ENCODE data around the gene RHOU.

The RHOU gene

DNA sequence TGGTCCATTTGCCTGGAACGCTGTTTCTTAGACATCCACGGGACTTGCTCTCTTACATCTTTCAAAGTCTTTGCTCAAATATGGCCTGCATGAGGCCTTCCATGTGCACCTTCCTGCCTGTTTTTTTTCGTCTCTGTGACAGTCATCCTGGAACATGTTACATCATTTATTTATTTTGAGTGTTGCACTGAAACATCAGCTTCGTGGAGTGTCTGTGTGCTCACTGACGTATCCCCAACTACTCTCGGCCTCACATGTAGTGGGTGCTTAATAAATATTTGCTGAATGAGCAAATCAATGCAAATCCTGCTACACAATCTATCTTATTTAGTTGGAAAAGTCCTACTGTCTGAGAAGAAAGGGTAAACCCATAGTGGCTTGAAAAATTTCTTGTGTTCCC lies 11.4 kb upstream of the RHOU start:
- Histone ChIP-seq H3K9ac (ENCODE audit: low read depth, low read length) (no peak overlapping the region), H3K9me3 (ENCODE audit: control insufficient read depth, insufficient read depth, low read length) (no peaks in the 10 kb centered on the region), H3K36me3 (ENCODE audit: insufficient read depth, low read length) (no peaks in the 10 kb centered on the region), H3K4me1 (ENCODE audit: insufficient read depth, low read length) (peaks cover 12% of the 10 kb centered on the region)

DNA sequence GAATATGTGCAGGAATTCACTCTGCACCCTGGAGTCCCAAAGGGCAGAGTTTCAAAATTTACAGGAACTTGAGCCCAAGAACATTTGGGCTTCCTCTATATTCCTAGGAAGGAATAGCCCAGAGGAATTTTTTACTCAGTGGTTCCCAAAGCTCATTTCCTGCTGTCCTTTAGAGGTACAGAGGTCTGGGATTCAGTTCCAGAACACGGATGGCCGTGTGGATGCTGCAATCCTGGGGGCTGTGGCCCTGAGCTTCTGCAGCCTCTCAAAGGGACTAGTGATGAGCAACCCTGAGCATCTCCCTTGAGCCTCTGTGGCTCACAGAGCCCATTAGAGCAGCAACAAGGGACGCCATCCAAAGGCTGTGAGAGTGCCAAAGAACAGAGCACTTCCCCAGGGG lies 10.1 kb upstream of the RHOU start:
- no peaks in the 10 kb centered on the region for H3K36me3 ChIP-seq (ENCODE audit: insufficient read depth, low read length)
- H3K9ac ChIP-seq (ENCODE audit: low read depth, low read length): no peak overlapping the region
- no peaks in the 10 kb centered on the region for H3K9me3 ChIP-seq (ENCODE audit: control insufficient read depth, insufficient read depth, low read length)
- H3K4me1 ChIP-seq (ENCODE audit: insufficient read depth, low read length): peaks cover 12% of the 10 kb centered on the region

DNA sequence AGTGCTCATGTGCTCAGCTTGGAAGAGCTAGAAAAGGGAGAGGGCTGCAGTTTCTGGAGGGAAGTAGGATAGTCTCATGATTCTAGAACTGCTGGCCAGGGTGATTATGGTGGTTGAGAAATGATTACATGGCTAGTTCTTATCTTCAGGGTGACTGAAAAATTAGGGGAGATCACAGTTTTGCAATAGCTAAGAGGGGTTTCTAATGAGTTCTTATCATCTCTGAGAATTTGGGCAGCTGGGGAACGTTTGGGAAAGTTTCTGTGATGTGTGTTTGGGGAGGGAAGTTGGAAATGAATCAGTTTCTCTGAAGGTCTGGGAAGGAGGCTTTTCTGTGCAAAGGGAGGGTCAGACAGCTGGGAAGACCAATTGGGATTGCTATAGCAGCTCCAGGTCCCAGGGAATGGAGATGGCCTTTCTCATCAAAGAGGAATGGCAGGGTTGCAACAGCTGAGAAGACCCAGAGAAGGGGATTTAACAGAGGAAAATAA lies 7.6 kb upstream of the RHOU start:
- Histone ChIP-seq H3K9me3 (ENCODE audit: control insufficient read depth, insufficient read depth, low read length) (no peaks in the 10 kb centered on the region), H3K9ac (ENCODE audit: low read depth, low read length) (no peak overlapping the region)

DNA sequence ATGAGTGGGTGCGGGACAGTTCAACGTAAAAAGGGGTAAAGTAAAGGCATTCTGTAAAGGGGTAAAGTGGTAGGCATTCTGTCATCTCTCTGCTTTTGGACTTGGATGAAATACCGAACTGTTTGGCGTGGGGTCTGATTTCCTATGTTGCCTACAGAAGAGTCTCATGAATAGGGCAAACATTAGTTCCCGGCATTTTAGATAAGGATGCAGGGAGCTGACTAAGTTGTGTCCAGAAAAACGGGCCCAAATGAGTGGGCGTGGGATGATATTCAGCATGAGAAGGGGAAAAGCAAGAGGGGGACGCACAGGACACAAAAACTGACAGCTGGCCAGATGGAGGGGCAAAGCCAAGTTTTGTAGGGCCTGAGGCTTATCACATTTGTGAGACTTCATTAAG lies 2.9 kb upstream of the RHOU start:
- Histone ChIP-seq H3K36me3 (ENCODE audit: insufficient read depth, low read length) (no peaks in the 10 kb centered on the region), H3K4me1 (ENCODE audit: insufficient read depth, low read length) (0 out of 2 replicates have a peak, but pooled peaks cover 6% of the 10 kb centered on the region), H3K9ac (ENCODE audit: low read depth, low read length) (no peak overlapping the region), H3K9me3 (ENCODE audit: control insufficient read depth, insufficient read depth, low read length) (no peaks in the 10 kb centered on the region)

More for the DNA sequence above, 7.6 kb upstream of the RHOU start:
- H3K4me1 ChIP-seq (ENCODE audit: insufficient read depth, low read length): peaks cover 12% of the 10 kb centered on the region
- no peaks in the 10 kb centered on the region for H3K36me3 ChIP-seq (ENCODE audit: insufficient read depth, low read length)

DNA sequence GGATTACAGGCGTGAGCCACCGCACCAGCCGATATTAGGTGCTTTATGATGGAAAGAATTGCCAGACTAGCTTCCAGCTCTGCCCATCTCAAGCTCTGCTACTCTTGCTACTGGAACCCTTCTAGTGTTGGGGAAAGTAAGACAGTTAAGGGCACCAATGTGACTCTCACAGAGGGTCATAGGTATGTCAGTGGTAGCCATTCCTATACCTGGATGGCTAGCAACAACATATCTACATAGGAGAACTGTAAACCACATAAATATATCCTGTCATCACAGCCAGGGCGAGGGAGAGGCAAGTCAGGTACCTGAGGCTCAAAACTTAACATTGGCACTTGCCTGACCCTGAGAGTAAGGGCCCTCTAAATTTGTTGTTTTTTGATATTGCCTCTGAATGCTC lies 1.7 kb upstream of the RHOU start:
- H3K9me3 ChIP-seq (ENCODE audit: control insufficient read depth, insufficient read depth, low read length): no peaks in the 10 kb centered on the region
- H3K9ac ChIP-seq (ENCODE audit: low read depth, low read length): no peak overlapping the region
- H3K36me3 ChIP-seq (ENCODE audit: insufficient read depth, low read length): no peaks in the 10 kb centered on the region; the same call in 1 of the 2 replicates
- H3K4me1 ChIP-seq (ENCODE audit: insufficient read depth, low read length): 0 out of 2 replicates have a peak, but pooled peaks cover 8% of the 10 kb centered on the region

DNA sequence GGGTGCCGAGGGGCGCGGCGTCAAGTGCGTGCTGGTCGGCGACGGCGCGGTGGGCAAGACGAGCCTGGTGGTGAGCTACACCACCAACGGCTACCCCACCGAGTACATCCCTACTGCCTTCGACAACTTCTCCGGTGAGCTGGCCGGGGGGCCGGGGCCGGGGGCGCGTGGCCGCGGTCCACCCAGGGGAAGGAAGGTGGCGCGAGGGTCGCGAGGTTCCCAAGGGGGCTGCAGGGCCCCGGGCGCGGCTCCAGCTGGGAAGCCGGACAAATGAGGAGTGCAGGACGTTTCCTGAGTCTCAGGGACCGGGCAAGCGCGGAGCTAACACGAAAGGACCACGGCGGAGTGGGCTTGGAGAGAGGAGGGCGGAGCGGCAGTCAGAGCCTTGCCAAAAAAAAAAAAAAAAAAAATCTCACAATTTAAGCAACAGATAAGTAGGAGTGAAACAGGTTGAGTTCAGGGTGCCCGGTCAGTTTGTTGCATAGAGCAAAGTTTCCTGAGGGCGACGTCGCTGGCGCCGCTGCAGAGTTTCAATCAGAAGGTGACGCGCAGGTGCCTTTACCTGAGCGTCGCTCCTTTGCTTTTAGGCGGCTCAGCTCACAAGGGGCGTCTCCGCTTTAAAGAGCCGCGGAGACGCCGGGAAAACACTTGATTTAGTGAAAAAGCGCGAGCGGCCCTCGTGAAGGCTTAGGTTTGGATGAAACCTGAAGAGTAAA lies 750 bp downstream of the RHOU start:
- Histone ChIP-seq H3K9me3 (ENCODE audit: control insufficient read depth, insufficient read depth, low read length) (no peaks in the 10 kb centered on the region), H3K9ac (ENCODE audit: low read depth, low read length) (peak overlapping the region; percentile 75), H3K36me3 (ENCODE audit: insufficient read depth, low read length) (no peaks in the 10 kb centered on the region; the same call in 1 of the 2 replicates), H3K4me1 (ENCODE audit: insufficient read depth, low read length) (0 out of 2 replicates have a peak, but pooled peaks cover 8% of the 10 kb centered on the region)

DNA sequence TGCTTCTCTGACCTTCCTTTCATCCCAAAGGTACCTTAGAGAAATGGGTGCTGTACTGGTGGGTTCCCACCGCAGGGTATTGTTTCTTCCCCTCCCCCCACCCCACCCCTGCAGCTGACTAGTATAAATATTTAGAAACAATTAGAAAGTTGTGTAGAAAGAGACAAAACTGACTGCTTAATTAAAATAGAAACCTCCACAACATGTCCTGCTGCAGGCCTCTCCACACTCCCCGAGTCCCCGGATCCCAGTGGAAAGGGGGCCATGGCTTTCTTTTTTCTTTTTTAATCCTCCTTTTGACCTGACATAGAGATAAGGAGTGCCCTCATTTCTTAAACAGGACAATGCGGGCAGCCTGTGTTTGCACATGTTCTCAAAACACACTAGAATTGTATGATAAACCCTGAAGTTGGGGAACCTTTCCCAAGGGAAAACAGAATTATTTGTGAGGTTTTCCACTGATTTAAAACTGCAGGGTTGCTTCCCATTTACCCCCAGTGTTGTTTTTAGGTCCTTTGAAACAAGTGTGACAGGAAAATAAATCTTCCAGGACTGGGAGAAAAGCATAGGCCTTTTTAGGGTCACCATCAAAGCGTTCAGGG lies 1.7 kb downstream of the RHOU start:
- H3K4me1 ChIP-seq (ENCODE audit: insufficient read depth, low read length): 0 out of 2 replicates have a peak, but pooled peaks cover 8% of the 10 kb centered on the region
- peak overlapping the region; percentile 75 for H3K9ac ChIP-seq (ENCODE audit: low read depth, low read length)
- no peaks in the 10 kb centered on the region for H3K9me3 ChIP-seq (ENCODE audit: control insufficient read depth, insufficient read depth, low read length)
- no peaks in the 10 kb centered on the region; the same call in 1 of the 2 replicates for H3K36me3 ChIP-seq (ENCODE audit: insufficient read depth, low read length)

DNA sequence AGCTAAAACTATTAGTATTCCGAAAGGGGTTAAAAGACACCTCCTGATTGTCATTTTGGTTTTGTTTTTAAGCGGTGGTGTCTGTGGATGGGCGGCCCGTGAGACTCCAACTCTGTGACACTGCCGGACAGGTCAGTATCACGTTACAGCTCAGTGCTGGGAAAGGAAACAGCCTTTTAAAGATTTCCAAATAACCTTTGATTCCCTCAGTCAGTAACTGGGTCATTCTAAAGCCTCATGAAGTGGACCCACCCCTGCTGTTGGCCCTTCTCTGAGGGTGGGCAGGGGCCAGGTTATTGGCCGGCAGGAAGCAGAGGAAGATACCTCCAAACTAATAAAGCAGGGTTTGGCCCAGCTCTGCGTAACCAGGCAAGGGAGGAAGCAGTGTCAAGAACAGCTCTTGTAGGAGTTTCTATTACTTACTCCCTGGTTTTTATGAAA lies 2.3 kb downstream of the RHOU start:
- Histone ChIP-seq H3K4me1 (ENCODE audit: insufficient read depth, low read length) (0 out of 2 replicates have a peak, but pooled peaks cover 8% of the 10 kb centered on the region), H3K36me3 (ENCODE audit: insufficient read depth, low read length) (peaks cover 2% of the 10 kb centered on the region; the same call in 1 of the 2 replicates)

DNA sequence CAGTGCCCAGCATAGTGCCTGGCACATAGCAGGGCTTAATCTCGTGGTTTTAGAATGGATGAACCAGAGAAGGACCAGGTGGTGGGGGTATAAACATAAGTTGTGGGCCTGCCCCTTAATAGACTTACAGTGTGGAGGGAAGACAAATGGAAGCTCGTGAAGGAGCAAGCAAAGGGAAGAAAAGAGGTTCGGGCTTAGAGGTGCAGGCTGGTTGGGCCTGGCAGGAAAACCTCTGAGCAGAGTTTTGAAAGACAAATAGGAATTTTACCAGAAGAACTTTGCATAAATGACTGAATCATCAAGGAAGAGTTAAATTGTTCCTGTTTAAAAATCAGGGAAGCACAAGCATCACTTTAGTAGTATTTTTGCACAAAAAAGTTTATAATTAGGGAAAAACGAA lies 4.5 kb downstream of the RHOU start:
- Histone ChIP-seq H3K36me3 (ENCODE audit: insufficient read depth, low read length) (peaks cover 2% of the 10 kb centered on the region; the same call in 1 of the 2 replicates), H3K9ac (ENCODE audit: low read depth, low read length) (no peak overlapping the region), H3K4me1 (ENCODE audit: insufficient read depth, low read length) (0 out of 2 replicates have a peak, but pooled peaks cover 8% of the 10 kb centered on the region), H3K9me3 (ENCODE audit: control insufficient read depth, insufficient read depth, low read length) (no peaks in the 10 kb centered on the region)

More for the DNA sequence above, 2.3 kb downstream of the RHOU start:
- Histone ChIP-seq H3K9me3 (ENCODE audit: control insufficient read depth, insufficient read depth, low read length) (no peaks in the 10 kb centered on the region), H3K9ac (ENCODE audit: low read depth, low read length) (no peak overlapping the region)

DNA sequence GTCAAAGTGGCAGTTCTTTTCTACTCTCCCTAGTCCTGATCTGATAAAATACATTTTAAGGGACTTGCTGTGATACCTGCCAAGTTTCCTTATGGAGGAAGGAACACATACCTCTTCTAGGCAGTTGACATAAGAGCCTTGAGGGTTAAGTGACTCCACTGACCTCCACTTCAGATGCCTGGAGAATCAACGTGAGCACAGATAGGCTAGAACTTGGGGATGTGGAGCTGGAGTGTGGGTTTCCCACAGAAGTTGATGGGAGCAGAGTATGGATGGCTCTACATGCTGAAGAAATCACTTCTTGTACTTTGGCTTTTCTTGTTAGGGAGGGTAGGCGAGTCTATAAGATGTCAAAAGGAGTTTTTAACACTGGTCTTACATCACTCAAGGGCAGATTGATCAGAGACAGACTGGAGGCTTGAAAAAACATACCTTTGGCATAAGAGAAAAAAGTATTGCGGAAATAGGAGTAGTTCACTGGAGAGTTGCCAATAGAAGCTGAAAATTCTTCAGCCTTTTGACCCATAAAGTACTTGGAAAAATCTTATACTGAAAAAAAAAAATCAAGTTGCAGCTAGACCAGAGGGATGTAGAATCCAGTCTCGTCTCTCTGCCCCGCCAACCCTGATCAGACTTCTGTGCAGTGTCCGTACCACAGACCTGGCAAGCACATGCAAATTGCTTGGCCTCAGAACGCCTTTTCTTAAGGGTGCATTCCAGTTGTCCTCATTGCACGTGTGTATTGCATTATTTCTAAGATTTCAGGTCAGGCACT lies 5.5 kb downstream of the RHOU start:
- 0 out of 2 replicates have a peak, but pooled peaks cover 8% of the 10 kb centered on the region for H3K4me1 ChIP-seq (ENCODE audit: insufficient read depth, low read length)

DNA sequence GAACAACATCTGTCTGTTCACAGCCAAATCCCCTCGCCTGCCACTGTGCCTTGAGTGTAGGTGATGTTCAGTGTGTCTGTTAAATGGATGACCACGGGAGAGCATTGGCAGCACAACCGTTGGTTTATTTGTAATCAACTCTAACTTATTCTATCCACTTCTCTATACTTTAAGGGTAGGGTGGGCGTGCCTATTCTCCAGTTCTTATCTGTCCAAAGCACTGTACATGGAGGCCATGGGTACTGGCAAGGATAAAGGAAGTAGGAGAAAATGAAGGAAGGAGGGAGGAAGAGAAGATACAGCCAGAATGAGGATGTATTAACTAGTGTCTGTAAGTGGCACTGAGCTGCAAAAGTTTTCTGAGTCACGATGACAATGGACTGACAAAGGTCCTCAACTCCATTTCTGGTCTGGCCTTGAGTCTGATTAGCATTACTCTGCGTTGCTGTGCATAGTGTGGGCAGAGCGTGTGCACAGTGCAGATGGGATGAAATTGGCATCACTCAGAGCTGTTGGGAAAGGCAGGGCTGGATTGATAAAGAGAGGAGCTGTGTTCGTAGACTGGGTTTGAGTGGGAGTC lies 7.1 kb downstream of the RHOU start:
- H3K36me3 ChIP-seq (ENCODE audit: insufficient read depth, low read length): peaks cover 2% of the 10 kb centered on the region; the same call in 1 of the 2 replicates

More for the DNA sequence above, 5.5 kb downstream of the RHOU start:
- Histone ChIP-seq H3K9ac (ENCODE audit: low read depth, low read length) (no peak overlapping the region), H3K9me3 (ENCODE audit: control insufficient read depth, insufficient read depth, low read length) (no peaks in the 10 kb centered on the region), H3K36me3 (ENCODE audit: insufficient read depth, low read length) (peaks cover 2% of the 10 kb centered on the region; the same call in 1 of the 2 replicates)

DNA sequence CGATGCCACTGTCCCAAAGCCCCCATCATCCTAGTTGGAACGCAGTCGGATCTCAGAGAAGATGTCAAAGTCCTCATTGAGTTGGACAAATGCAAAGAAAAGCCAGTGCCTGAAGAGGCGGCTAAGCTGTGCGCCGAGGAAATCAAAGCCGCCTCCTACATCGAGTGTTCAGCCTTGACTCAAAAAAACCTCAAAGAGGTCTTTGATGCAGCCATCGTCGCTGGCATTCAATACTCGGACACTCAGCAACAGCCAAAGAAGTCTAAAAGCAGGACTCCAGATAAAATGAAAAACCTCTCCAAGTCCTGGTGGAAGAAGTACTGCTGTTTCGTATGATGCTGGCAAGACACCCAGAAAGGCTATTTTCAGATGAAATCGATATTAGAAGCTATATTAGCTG lies 8.1 kb downstream of the RHOU start:
- H3K9ac ChIP-seq (ENCODE audit: low read depth, low read length): no peak overlapping the region
- peaks cover 2% of the 10 kb centered on the region; the same call in 1 of the 2 replicates for H3K36me3 ChIP-seq (ENCODE audit: insufficient read depth, low read length)

More for the DNA sequence above, 7.1 kb downstream of the RHOU start:
- H3K4me1 ChIP-seq (ENCODE audit: insufficient read depth, low read length): 0 out of 2 replicates have a peak, but pooled peaks cover 3% of the 10 kb centered on the region
- H3K9me3 ChIP-seq (ENCODE audit: control insufficient read depth, insufficient read depth, low read length): no peaks in the 10 kb centered on the region
- H3K9ac ChIP-seq (ENCODE audit: low read depth, low read length): no peak overlapping the region

DNA sequence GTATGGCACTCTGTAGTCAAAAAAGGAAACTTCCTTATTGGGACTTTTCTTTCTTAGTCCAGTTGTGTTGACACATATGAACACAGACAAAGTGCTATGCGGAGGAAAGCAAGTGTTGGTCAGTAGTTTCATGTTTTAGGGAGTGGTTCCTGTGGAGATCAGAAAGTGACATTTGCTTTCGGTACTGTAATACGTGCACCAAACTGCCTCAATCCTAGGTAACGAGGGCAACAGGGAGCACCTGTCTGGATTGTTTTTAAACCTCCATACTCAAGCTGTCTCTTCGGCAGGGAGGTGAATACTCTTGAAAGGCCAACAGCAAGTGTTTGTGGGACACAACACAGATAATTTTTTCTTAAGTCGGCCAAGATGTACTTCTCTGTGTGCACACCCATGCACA lies 9.1 kb downstream of the RHOU start:
- H3K36me3 ChIP-seq (ENCODE audit: insufficient read depth, low read length): peaks cover 2% of the 10 kb centered on the region; the same call in 1 of the 2 replicates
- no peaks in the 10 kb centered on the region for H3K9me3 ChIP-seq (ENCODE audit: control insufficient read depth, insufficient read depth, low read length)
- H3K4me1 ChIP-seq (ENCODE audit: insufficient read depth, low read length): no peaks in the 10 kb centered on the region
- no peak overlapping the region for H3K9ac ChIP-seq (ENCODE audit: low read depth, low read length)

More for the DNA sequence above, 8.1 kb downstream of the RHOU start:
- H3K9me3 ChIP-seq (ENCODE audit: control insufficient read depth, insufficient read depth, low read length): no peaks in the 10 kb centered on the region
- H3K4me1 ChIP-seq (ENCODE audit: insufficient read depth, low read length): no peaks in the 10 kb centered on the region

DNA sequence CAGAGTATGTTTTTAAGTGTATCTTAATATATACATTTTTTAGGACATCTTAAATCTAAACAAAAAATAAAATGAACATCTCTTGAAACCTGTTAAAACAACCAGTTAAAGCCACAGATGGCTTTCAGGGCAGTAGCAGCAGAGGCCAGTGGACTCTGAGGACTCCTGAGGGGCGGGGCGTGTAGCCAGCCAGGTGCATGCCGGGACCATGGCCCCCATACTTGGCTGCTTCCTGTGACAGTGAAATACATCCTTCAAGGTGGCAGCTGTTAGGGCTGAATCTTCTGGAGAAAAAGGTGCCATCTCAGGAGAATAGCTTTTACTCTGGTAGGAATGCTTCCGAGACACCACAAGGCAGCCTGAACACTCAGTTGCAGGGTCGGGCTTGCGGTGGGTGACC lies 9.6 kb downstream of the RHOU start:
- Histone ChIP-seq H3K9ac (ENCODE audit: low read depth, low read length) (no peak overlapping the region), H3K4me1 (ENCODE audit: insufficient read depth, low read length) (no peaks in the 10 kb centered on the region), H3K9me3 (ENCODE audit: control insufficient read depth, insufficient read depth, low read length) (no peaks in the 10 kb centered on the region), H3K36me3 (ENCODE audit: insufficient read depth, low read length) (peaks cover 2% of the 10 kb centered on the region; the same call in 1 of the 2 replicates)
